Progenitor cell of endocrine pancreas (in vitro differentiated cells): ENCODE results near the gene DLL1. TPM values are rescaled to one million over a fixed set of nuclear protein-coding genes. Genes with fewer than 3 reads are reported as not detected.

Experiments
- DNase-seq: peaks from one replicate; pipeline ENCODE4 v3.0.0; 2021; ENCODE audit warnings: low spot score; ENCODE audit not compliant: unreplicated experiment
- H3K27ac Mint-ChIP-seq: 2 replicates; pipeline ENCODE4 v1.8.0; 2021; ENCODE audit warnings: mild to moderate bottlenecking, moderate library complexity, mixed read lengths
- H3K27me3 Mint-ChIP-seq: 2 replicates; pipeline ENCODE4 v1.8.0; 2021; ENCODE audit warnings: mixed read lengths
- H3K36me3 Mint-ChIP-seq: 2 replicates; pipeline ENCODE4 v1.8.0; 2022; ENCODE audit warnings: mixed read lengths; ENCODE audit not compliant: insufficient read depth
- H3K4me1 Mint-ChIP-seq: 2 replicates; pipeline ENCODE4 v1.8.0; 2021; ENCODE audit warnings: low read depth, mixed read lengths
- H3K4me3 Mint-ChIP-seq: 2 replicates; pipeline ENCODE4 v1.8.0; 2021; ENCODE audit warnings: low read depth, mild to moderate bottlenecking, moderate library complexity, mixed read lengths
- H3K9me3 Mint-ChIP-seq: 2 replicates; pipeline ENCODE4 v1.8.0; 2021; ENCODE audit warnings: low read depth, mixed read lengths
- CTCF ChIP-seq: fragments of 200-600 bp; sonication (generic); IDR thresholded peaks from one replicate; pipeline ENCODE4 v1.5.0; 2021; ENCODE audit warnings: antibody characterized with exemption, mild to moderate bottlenecking; ENCODE audit not compliant: unreplicated experiment
- total RNA-seq: library from RNA; stranded (reverse); gene quantifications from 2 replicates; pipeline ENCODE4 v1.2.1, GENCODE V29; 2021

DLL1 gene
- total RNA-seq, 1 donor from 2014 or later, result 75.3 TPM

GRCh38 chr6:170316071-170316470 is 25.2 kb upstream of the DLL1 start:
- DNase-seq, result no peak
- Mint-ChIP-seq H3K9me3 (no peaks in the 10 kb centered on the region), H3K4me3 (no peak overlapping the region), H3K27ac (no peak overlapping the region), H3K27me3 (no peaks in the 10 kb centered on the region), H3K4me1 (no peaks in the 10 kb centered on the region), H3K36me3 (peaks cover 10% of the 10 kb centered on the region)
- no peak for TF ChIP-seq CTCF

GRCh38 chr6:170314983-170315382 is 24.1 kb upstream of the DLL1 start:
- Mint-ChIP-seq H3K27ac (no peak overlapping the region), H3K4me3 (no peak overlapping the region), H3K27me3 (no peaks in the 10 kb centered on the region), H3K4me1 (no peaks in the 10 kb centered on the region), H3K9me3 (no peaks in the 10 kb centered on the region), H3K36me3 (peaks cover 8% of the 10 kb centered on the region)
- DNase-seq, result no peak
- TF ChIP-seq CTCF, result no peak

GRCh38 chr6:170313716-170314295 is 22.9 kb upstream of the DLL1 start:
- Mint-ChIP-seq H3K9me3 (no peaks in the 10 kb centered on the region), H3K4me3 (no peak overlapping the region), H3K27me3 (no peaks in the 10 kb centered on the region), H3K27ac (peak overlapping the region; percentile 38), H3K4me1 (no peaks in the 10 kb centered on the region), H3K36me3 (peaks cover 5% of the 10 kb centered on the region)
- no peak for TF ChIP-seq CTCF
- no peak for DNase-seq

- Mint-ChIP-seq H3K27ac (no peak overlapping the region), H3K9me3 (no peaks in the 10 kb centered on the region), H3K27me3 (no peaks in the 10 kb centered on the region), H3K4me3 (no peak overlapping the region), H3K4me1 (peaks cover 5% of the 10 kb centered on the region), H3K36me3 (peaks cover 3% of the 10 kb centered on the region)
- no peak for TF ChIP-seq CTCF
- no peak for DNase-seq
Observed at GRCh38 chr6:170312876-170313275, 22.0 kb upstream of the DLL1 start.

- Mint-ChIP-seq H3K27ac (peak overlapping the region; percentile 75), H3K27me3 (no peaks in the 10 kb centered on the region), H3K9me3 (no peaks in the 10 kb centered on the region), H3K36me3 (peaks cover under 1% of the 10 kb centered on the region), H3K4me3 (no peak overlapping the region), H3K4me1 (peaks cover 14% of the 10 kb centered on the region)
- DNase-seq, result no peak
- no peak for TF ChIP-seq CTCF
Observed at GRCh38 chr6:170311696-170312095, 20.8 kb upstream of the DLL1 start.
